22Rv1 (cell line): Measurements from ENCODE around the gene UBE2D4.
"Not testable (repeated sequence)": the region's sequence is repeated elsewhere in the genome, so short reads cannot be mapped to it uniquely, and the experiment has no call there.

Source experiments
- CTCF ChIP-seq: fragments of 450-650 bp; IDR thresholded peaks from 2 replicates; pipeline ENCODE4 v1.5.1; 2017; ENCODE audit warnings: mild to moderate bottlenecking
- ZFX ChIP-seq: fragments of 450-650 bp; IDR thresholded peaks from 2 replicates; pipeline ENCODE4 v1.6.1; 2017; ENCODE audit warnings: antibody characterized with exemption, borderline replicate concordance

- not testable (repeated sequence) for TF ChIP-seq CTCF, ZFX
These were observed 64.6 kb downstream of the UBE2D4 start for GRCh38 chr7:43990829-43991228.
